ENCODE measurements around the gene NEK7.

The NEK7 gene

GRCh38 chr1:198162091-198162767, 5.4 kb downstream of the NEK7 start:
- H3K4me1 ChIP-seq (ENCODE audit: insufficient read depth, low read length) = peaks cover 19% of the 10 kb centered on the region
- H3K36me3 ChIP-seq (ENCODE audit: insufficient read depth, low read depth, low read length) = no peaks in the 10 kb centered on the region
- H3K27me3 ChIP-seq (ENCODE audit: insufficient read depth, low read length) = no peaks in the 10 kb centered on the region
- H3K9ac ChIP-seq (ENCODE audit: low read depth, low read length) = no peak overlapping the region
- no peaks in the 10 kb centered on the region for H3K9me3 ChIP-seq (ENCODE audit: insufficient read depth, low read depth, low read length)
- H3K27ac ChIP-seq (ENCODE audit: low read length) = no peak overlapping the region
- H3K4me3 ChIP-seq (ENCODE audit: low read length) = no peak overlapping the region

GRCh38 chr1:198165927-198166647, 9.3 kb downstream of the NEK7 start:
- no peaks in the 10 kb centered on the region for H3K9me3 ChIP-seq (ENCODE audit: insufficient read depth, low read depth, low read length)
- H3K27ac ChIP-seq (ENCODE audit: low read length) = no peak overlapping the region
- H3K4me1 ChIP-seq (ENCODE audit: insufficient read depth, low read length) = peaks cover 11% of the 10 kb centered on the region
- H3K36me3 ChIP-seq (ENCODE audit: insufficient read depth, low read depth, low read length) = no peaks in the 10 kb centered on the region
- H3K27me3 ChIP-seq (ENCODE audit: insufficient read depth, low read length) = no peaks in the 10 kb centered on the region
- no peak overlapping the region for H3K9ac ChIP-seq (ENCODE audit: low read depth, low read length)
- H3K4me3 ChIP-seq (ENCODE audit: low read length) = no peak overlapping the region

- Histone ChIP-seq H3K4me3 (ENCODE audit: low read length) (no peak overlapping the region), H3K27me3 (ENCODE audit: insufficient read depth, low read length) (no peaks in the 10 kb centered on the region), H3K36me3 (ENCODE audit: insufficient read depth, low read depth, low read length) (no peaks in the 10 kb centered on the region), H3K27ac (ENCODE audit: low read length) (no peak overlapping the region), H3K9me3 (ENCODE audit: insufficient read depth, low read depth, low read length) (no peaks in the 10 kb centered on the region), H3K4me1 (ENCODE audit: insufficient read depth, low read length) (peaks cover 11% of the 10 kb centered on the region), H3K9ac (ENCODE audit: low read depth, low read length) (no peak overlapping the region)
These were observed 10.1 kb downstream of the NEK7 start for GRCh38 chr1:198166900-198167299.

- Histone ChIP-seq H3K4me3 (ENCODE audit: low read length) (no peak overlapping the region), H3K9ac (ENCODE audit: low read depth, low read length) (no peak overlapping the region), H3K27me3 (ENCODE audit: insufficient read depth, low read length) (no peaks in the 10 kb centered on the region), H3K4me1 (ENCODE audit: insufficient read depth, low read length) (peaks cover 9% of the 10 kb centered on the region), H3K9me3 (ENCODE audit: insufficient read depth, low read depth, low read length) (no peaks in the 10 kb centered on the region), H3K36me3 (ENCODE audit: insufficient read depth, low read depth, low read length) (no peaks in the 10 kb centered on the region), H3K27ac (ENCODE audit: low read length) (no peak overlapping the region)
These were observed 10.7 kb downstream of the NEK7 start for GRCh38 chr1:198167436-198167934.

- Histone ChIP-seq H3K27ac (ENCODE audit: low read length) (no peak overlapping the region), H3K4me1 (ENCODE audit: insufficient read depth, low read length) (peaks cover 9% of the 10 kb centered on the region), H3K4me3 (ENCODE audit: low read length) (no peak overlapping the region), H3K27me3 (ENCODE audit: insufficient read depth, low read length) (no peaks in the 10 kb centered on the region), H3K9me3 (ENCODE audit: insufficient read depth, low read depth, low read length) (no peaks in the 10 kb centered on the region), H3K36me3 (ENCODE audit: insufficient read depth, low read depth, low read length) (no peaks in the 10 kb centered on the region), H3K9ac (ENCODE audit: low read depth, low read length) (no peak overlapping the region)
These were observed 11.4 kb downstream of the NEK7 start for GRCh38 chr1:198168227-198168626.

DNA sequence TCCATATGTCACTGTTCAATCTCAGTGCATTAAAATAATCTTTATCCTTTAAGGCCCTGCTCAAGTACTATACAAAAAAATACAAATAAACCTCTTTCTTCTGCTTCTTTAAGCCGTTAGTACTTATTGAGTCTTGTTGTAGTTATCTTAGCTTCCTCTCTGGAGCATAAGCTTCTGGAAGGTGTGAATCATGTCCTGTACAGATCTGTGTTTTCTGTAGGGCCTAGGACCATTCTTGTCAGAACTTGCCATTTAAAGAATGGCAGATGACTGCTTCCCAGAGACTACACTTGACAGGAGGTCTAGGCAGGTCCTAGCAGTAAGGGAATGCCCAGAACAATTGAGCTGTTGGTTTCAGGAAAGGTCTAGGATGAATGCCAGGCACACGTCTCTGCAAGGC, 12.9 kb downstream of the NEK7 start:
- no peak overlapping the region for H3K4me3 ChIP-seq (ENCODE audit: low read length)

GRCh38 chr1:198171667-198172540, 15.1 kb downstream of the NEK7 start:
- Histone ChIP-seq H3K27ac (ENCODE audit: low read length) (no peak overlapping the region), H3K9me3 (ENCODE audit: insufficient read depth, low read depth, low read length) (no peaks in the 10 kb centered on the region), H3K9ac (ENCODE audit: low read depth, low read length) (no peak overlapping the region), H3K36me3 (ENCODE audit: insufficient read depth, low read depth, low read length) (no peaks in the 10 kb centered on the region), H3K27me3 (ENCODE audit: insufficient read depth, low read length) (no peaks in the 10 kb centered on the region), H3K4me3 (ENCODE audit: low read length) (no peak overlapping the region), H3K4me1 (ENCODE audit: insufficient read depth, low read length) (peaks cover 7% of the 10 kb centered on the region)

More for the DNA sequence above, 12.9 kb downstream of the NEK7 start:
- Histone ChIP-seq H3K9me3 (ENCODE audit: insufficient read depth, low read depth, low read length) (no peaks in the 10 kb centered on the region), H3K27me3 (ENCODE audit: insufficient read depth, low read length) (no peaks in the 10 kb centered on the region), H3K27ac (ENCODE audit: low read length) (no peak overlapping the region), H3K4me1 (ENCODE audit: insufficient read depth, low read length) (peaks cover 9% of the 10 kb centered on the region), H3K9ac (ENCODE audit: low read depth, low read length) (no peak overlapping the region), H3K36me3 (ENCODE audit: insufficient read depth, low read depth, low read length) (no peaks in the 10 kb centered on the region)

GRCh38 chr1:198173832-198174231, 17.0 kb downstream of the NEK7 start:
- Histone ChIP-seq H3K27ac (ENCODE audit: low read length) (no peak overlapping the region), H3K4me1 (ENCODE audit: insufficient read depth, low read length) (peaks cover 3% of the 10 kb centered on the region; the same call in 1 of the 2 replicates), H3K9ac (ENCODE audit: low read depth, low read length) (no peak overlapping the region), H3K36me3 (ENCODE audit: insufficient read depth, low read depth, low read length) (no peaks in the 10 kb centered on the region), H3K27me3 (ENCODE audit: insufficient read depth, low read length) (no peaks in the 10 kb centered on the region), H3K4me3 (ENCODE audit: low read length) (no peak overlapping the region), H3K9me3 (ENCODE audit: insufficient read depth, low read depth, low read length) (no peaks in the 10 kb centered on the region)

- H3K9ac ChIP-seq (ENCODE audit: low read depth, low read length) = no peak overlapping the region
- peaks cover 5% of the 10 kb centered on the region; the same call in 1 of the 2 replicates for H3K4me1 ChIP-seq (ENCODE audit: insufficient read depth, low read length)
- H3K9me3 ChIP-seq (ENCODE audit: insufficient read depth, low read depth, low read length) = no peaks in the 10 kb centered on the region
- no peak overlapping the region for H3K27ac ChIP-seq (ENCODE audit: low read length)
- H3K4me3 ChIP-seq (ENCODE audit: low read length) = no peak overlapping the region
- H3K27me3 ChIP-seq (ENCODE audit: insufficient read depth, low read length) = no peaks in the 10 kb centered on the region
- no peaks in the 10 kb centered on the region for H3K36me3 ChIP-seq (ENCODE audit: insufficient read depth, low read depth, low read length)
These were observed 17.5 kb downstream of the NEK7 start for GRCh38 chr1:198174297-198174696.

DNA sequence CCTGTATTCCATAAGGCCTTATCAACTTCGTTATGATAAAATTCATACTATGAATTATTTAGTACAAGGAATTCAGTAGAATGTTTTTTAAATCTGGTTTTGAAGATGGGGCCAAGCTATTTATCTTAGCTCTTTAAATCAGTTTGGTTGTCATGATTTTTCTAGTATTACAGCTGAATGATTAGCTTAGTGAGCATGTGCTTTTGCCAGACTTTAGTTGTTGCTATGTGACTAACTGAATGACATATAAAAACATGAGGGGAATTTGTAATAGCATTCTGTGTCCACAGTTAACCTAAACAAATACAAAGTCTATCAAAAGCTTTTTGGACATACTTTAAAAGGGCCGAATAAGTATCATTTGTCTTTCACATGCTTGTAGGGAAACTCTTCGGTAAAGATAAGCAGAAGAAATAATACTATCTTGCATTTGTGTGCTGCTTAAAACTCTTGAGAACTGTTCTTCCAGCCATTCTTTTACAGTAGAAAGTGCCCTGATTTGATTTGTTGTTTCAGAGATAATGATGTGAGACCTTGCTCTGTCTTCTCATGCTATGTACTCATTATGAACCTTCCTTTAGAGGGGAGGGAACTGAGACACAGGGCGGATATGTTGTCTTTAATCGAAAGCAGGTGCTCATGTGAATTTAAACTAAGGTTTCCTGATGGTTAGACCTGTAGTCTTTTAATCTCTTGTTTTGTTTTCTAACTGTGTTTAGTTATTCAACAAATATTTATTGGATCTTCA, 18.8 kb downstream of the NEK7 start:
- Histone ChIP-seq H3K9ac (ENCODE audit: low read depth, low read length) (no peak overlapping the region), H3K36me3 (ENCODE audit: insufficient read depth, low read depth, low read length) (no peaks in the 10 kb centered on the region), H3K4me3 (ENCODE audit: low read length) (no peak overlapping the region), H3K27me3 (ENCODE audit: insufficient read depth, low read length) (no peaks in the 10 kb centered on the region), H3K9me3 (ENCODE audit: insufficient read depth, low read depth, low read length) (no peaks in the 10 kb centered on the region), H3K4me1 (ENCODE audit: insufficient read depth, low read length) (peaks cover 8% of the 10 kb centered on the region; the same call in 1 of the 2 replicates), H3K27ac (ENCODE audit: low read length) (no peak overlapping the region)

DNA sequence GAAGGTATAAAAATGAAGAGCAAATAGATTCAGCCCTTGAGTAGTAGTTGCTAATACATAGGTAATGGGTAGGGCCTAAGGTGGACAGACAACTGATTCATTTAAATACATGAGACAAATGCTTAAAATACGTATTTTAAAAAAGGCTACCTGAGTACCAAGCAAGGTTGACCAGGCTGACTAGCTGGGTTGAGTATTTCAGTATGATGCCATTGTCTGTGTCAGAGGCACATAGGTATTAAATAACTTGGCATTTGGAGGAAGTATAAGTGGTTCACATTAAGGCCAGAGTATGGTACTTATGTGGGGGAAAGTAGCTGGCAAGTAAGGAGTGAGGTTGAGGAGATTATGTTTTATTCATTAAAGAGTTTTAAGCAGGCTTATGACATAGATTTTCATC, 19.4 kb downstream of the NEK7 start:
- no peaks in the 10 kb centered on the region for H3K9me3 ChIP-seq (ENCODE audit: insufficient read depth, low read depth, low read length)
- no peaks in the 10 kb centered on the region for H3K36me3 ChIP-seq (ENCODE audit: insufficient read depth, low read depth, low read length)
- H3K4me3 ChIP-seq (ENCODE audit: low read length) = no peak overlapping the region
- no peak overlapping the region for H3K9ac ChIP-seq (ENCODE audit: low read depth, low read length)
- no peak overlapping the region for H3K27ac ChIP-seq (ENCODE audit: low read length)
- peaks cover 8% of the 10 kb centered on the region; the same call in 1 of the 2 replicates for H3K4me1 ChIP-seq (ENCODE audit: insufficient read depth, low read length)
- no peaks in the 10 kb centered on the region for H3K27me3 ChIP-seq (ENCODE audit: insufficient read depth, low read length)

Measured in iPS-20b (cell line).